Measurements from ENCODE around the gene ITIH3. TPM values are rescaled to one million over a fixed set of nuclear protein-coding genes. Genes with fewer than 3 reads are reported as not detected.

The ITIH3 gene
- polyA plus RNA-seq, 2 donors = 0.88 to 1.1 TPM

DNA sequence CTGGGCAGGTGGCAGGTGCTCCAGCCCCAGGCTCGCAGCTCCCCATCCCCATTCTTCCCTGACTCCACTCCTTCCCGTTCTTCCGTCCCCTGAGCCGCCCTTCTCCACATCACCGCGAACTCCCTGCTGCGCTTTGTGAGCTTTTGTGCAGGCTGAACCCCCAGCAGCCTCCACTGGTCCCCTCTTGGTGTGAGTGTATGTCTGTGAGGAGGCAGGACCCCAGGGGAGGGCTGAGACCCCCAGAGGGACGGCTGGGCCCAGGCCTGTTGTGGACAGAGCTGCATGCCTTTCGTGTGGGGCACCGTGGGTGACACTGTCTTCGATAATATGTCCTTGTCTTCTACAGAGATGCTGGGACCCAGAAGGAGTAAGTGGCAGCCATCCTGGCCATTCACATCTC is 7.3 kb upstream of the ITIH3 start:
- Histone ChIP-seq H3K9me3 (ENCODE audit: control insufficient read depth in 2 of 2, insufficient read depth in 1 of 2, low read depth in 1 of 2, low read length in 1 of 2) (no peaks in the 10 kb centered on the region), H3K36me3 (ENCODE audit: control insufficient read depth in 2 of 2, insufficient read depth in 2 of 2, low read length in 1 of 2) (no peaks in the 10 kb centered on the region), H3K4me1 (ENCODE audit: control insufficient read depth in 2 of 2, insufficient read depth in 2 of 2, low read length in 1 of 2) (peaks cover 0 to 5% of the 10 kb centered on the region in 2 donors), H3K27me3 (ENCODE audit: control insufficient read depth in 1 of 2, insufficient read depth in 2 of 2, low read length in 2 of 2) (no peaks in the 10 kb centered on the region), H3K4me3 (ENCODE audit: low read depth in 1 of 2, low read length in 2 of 2) (no peak overlapping the region), H3K27ac (ENCODE audit: low read depth in 2 of 2, low read length in 1 of 2) (no peak overlapping the region)
- 84 to 87% methylated on average over 11 of the region's 11 CpGs for WGBS, 2 donors

DNA sequence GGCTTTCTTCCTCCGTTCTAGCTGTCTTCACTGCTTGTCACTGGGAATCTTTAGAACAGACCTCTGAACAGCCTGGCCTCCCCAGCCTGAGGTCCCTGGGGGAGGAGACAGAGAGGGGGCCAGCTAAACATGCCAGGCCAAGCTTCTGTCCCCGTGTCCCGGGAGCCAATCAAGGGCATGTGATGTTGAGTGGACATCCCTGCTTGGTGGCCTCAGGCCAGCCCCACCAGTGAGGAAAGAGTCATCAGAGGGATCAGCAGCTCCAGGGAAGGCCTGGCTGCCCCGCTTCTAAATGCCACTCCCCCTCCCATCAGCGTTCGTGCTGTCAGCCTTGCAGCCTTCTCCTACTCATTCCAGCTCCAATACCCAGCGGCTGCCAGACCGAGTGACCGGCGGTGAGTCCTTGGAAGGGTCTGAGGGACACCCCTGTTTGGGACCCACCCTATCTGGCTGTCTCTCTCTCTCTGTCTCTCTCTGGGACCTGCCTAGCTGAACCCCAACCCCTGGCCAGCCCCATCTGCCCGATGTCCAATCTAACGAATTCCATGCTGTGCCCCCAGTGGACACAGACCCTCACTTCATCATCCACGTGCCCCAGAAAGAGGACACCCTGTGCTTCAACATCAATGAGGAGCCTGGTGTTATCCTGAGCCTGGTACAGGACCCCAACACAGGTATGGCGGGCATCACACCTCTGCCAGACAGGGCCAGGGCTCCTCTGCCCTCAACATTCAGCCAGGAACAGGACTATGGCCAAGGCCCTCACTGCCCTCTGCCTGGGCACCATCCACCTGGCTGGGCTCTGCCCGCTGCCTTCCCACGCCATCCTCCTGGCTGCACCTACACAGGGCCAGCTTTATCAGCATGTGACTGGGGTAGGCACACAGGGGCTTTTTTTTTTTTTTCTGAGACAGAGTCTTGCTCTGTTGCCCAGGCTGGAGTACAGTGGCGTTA is 6.6 kb upstream of the ITIH3 start:
- H3K27me3 ChIP-seq (ENCODE audit: control insufficient read depth in 1 of 2, insufficient read depth in 2 of 2, low read length in 2 of 2) = no peaks in the 10 kb centered on the region
- H3K4me3 ChIP-seq (ENCODE audit: low read depth in 1 of 2, low read length in 2 of 2) = no peak overlapping the region
- H3K4me1 ChIP-seq (ENCODE audit: control insufficient read depth in 2 of 2, insufficient read depth in 2 of 2, low read length in 1 of 2) = peaks cover 0 to 5% of the 10 kb centered on the region in 2 donors
- 75% methylated on average over 17 of the region's 17 CpGs for WGBS, 2 donors
- H3K27ac ChIP-seq (ENCODE audit: low read depth in 2 of 2, low read length in 1 of 2) = no peak overlapping the region
- no peaks in the 10 kb centered on the region for H3K36me3 ChIP-seq (ENCODE audit: control insufficient read depth in 2 of 2, insufficient read depth in 2 of 2, low read length in 1 of 2)
- H3K9me3 ChIP-seq (ENCODE audit: control insufficient read depth in 2 of 2, insufficient read depth in 1 of 2, low read depth in 1 of 2, low read length in 1 of 2) = no peaks in the 10 kb centered on the region

DNA sequence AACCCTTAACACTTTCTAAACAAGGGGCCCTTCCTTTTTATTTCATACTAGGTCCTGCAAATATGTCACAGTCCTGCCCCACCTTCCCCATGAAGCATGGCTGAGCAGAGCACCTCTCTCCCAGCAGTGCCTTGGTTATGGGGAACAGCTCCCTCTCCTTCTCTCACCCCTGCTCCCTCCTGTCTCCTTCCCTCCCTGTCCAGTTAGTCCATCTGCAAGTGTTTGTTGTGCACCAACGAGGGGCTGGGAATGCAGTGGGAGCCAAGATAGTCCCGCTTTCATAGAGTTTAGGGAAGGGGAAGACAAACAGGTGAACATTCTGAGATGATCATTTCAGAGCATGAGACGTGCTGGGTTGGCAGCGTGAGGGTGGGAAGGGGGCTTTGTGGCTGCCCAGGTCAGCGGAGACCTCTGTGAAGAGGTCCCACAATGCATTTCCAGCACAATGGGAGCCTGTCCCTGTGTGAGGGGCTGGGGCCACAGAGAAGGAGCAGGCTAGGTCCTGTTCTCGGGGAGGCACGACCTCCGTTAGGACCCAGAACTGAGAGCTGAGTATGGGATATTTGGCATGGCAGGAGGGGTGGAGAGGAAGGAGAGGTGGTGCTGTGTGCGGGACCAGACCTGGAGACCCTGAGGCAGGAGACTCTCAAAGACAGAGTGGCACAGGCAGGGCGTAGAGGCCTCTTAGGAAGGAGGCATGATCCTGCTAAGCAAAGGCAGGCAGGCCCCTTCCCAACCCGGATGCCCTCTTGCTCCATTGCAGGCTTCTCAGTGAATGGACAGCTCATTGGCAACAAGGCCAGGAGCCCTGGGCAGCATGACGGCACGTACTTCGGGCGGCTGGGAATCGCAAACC is 5.5 kb upstream of the ITIH3 start:
- Histone ChIP-seq H3K27ac (ENCODE audit: low read depth in 2 of 2, low read length in 1 of 2) (no peak overlapping the region), H3K4me1 (ENCODE audit: control insufficient read depth in 2 of 2, insufficient read depth in 2 of 2, low read length in 1 of 2) (peaks cover 0 to 5% of the 10 kb centered on the region in 2 donors), H3K9me3 (ENCODE audit: control insufficient read depth in 2 of 2, insufficient read depth in 1 of 2, low read depth in 1 of 2, low read length in 1 of 2) (no peaks in the 10 kb centered on the region), H3K36me3 (ENCODE audit: control insufficient read depth in 2 of 2, insufficient read depth in 2 of 2, low read length in 1 of 2) (no peaks in the 10 kb centered on the region), H3K4me3 (ENCODE audit: low read depth in 1 of 2, low read length in 2 of 2) (no peak overlapping the region), H3K27me3 (ENCODE audit: control insufficient read depth in 1 of 2, insufficient read depth in 2 of 2, low read length in 2 of 2) (no peaks in the 10 kb centered on the region)
- 81 to 82% methylated on average over 16 of the region's 16 CpGs for WGBS, 2 donors

DNA sequence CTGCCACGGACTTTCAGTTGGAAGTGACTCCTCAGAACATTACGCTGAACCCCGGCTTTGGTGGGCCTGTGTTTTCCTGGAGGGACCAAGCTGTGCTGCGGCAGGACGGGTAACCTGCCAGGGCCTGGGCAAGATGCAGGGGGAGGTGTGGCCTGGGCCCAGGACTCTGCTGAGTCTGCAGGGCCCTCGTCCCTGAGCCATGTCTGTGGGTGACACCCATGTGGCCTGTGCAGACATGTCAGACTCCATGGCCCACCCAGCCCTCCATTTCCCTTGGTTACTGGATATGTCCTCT is 4.9 kb upstream of the ITIH3 start:
- Histone ChIP-seq H3K4me1 (ENCODE audit: control insufficient read depth in 2 of 2, insufficient read depth in 2 of 2, low read length in 1 of 2) (peaks cover 0 to 5% of the 10 kb centered on the region in 2 donors), H3K36me3 (ENCODE audit: control insufficient read depth in 2 of 2, insufficient read depth in 2 of 2, low read length in 1 of 2) (no peaks in the 10 kb centered on the region), H3K4me3 (ENCODE audit: low read depth in 1 of 2, low read length in 2 of 2) (no peak overlapping the region), H3K27ac (ENCODE audit: low read depth in 2 of 2, low read length in 1 of 2) (no peak overlapping the region), H3K27me3 (ENCODE audit: control insufficient read depth in 1 of 2, insufficient read depth in 2 of 2, low read length in 2 of 2) (no peaks in the 10 kb centered on the region), H3K9me3 (ENCODE audit: control insufficient read depth in 2 of 2, insufficient read depth in 1 of 2, low read depth in 1 of 2, low read length in 1 of 2) (no peaks in the 10 kb centered on the region)
- WGBS, 2 donors = 66 to 84% methylated on average over 6 of the region's 6 CpGs

DNA sequence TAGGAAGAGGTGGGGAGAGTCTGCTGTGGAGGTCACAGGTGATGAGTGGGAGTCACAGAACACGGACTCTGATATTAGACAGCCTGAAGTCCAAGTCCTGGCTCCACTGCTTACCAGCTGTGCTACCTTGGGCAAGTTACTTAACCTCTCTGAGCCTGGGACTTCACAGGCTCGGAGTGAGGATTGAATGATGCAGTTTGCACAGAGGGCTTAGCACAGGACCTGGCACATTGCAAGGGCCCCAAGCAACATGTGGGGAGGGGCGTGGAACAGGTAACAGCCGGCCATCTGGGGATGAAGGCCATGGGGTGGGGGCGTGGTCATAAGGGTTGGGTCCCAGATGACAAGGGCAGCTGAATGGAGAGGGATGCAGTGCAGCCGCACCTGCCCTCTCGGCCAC is 4.3 kb upstream of the ITIH3 start:
- H3K9me3 ChIP-seq (ENCODE audit: control insufficient read depth in 2 of 2, insufficient read depth in 1 of 2, low read depth in 1 of 2, low read length in 1 of 2) = no peaks in the 10 kb centered on the region
- peaks cover 0 to 5% of the 10 kb centered on the region in 2 donors for H3K4me1 ChIP-seq (ENCODE audit: control insufficient read depth in 2 of 2, insufficient read depth in 2 of 2, low read length in 1 of 2)
- no peak overlapping the region for H3K4me3 ChIP-seq (ENCODE audit: low read depth in 1 of 2, low read length in 2 of 2)
- no peak overlapping the region for H3K27ac ChIP-seq (ENCODE audit: low read depth in 2 of 2, low read length in 1 of 2)
- 70 to 85% methylated on average over 7 of the region's 7 CpGs for WGBS, 2 donors
- no peaks in the 10 kb centered on the region for H3K36me3 ChIP-seq (ENCODE audit: control insufficient read depth in 2 of 2, insufficient read depth in 2 of 2, low read length in 1 of 2)
- no peaks in the 10 kb centered on the region for H3K27me3 ChIP-seq (ENCODE audit: control insufficient read depth in 1 of 2, insufficient read depth in 2 of 2, low read length in 2 of 2)

DNA sequence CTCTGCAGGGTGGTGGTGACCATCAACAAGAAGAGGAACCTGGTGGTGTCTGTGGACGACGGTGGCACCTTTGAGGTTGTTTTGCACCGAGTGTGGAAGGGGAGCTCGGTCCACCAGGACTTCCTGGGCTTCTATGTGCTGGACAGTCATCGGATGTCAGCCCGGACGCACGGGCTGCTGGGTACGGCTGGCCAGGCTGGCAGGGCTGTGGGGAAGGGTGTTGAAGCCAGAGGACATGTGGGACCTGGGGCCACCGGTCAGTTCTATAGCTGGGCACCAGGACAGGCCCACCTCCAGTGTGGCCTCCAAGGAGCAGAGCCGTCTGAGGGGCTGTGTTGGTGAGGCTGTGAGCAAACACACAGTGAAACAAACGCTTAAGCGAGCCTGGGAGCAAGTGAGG is 3.9 kb upstream of the ITIH3 start:
- H3K36me3 ChIP-seq (ENCODE audit: control insufficient read depth in 2 of 2, insufficient read depth in 2 of 2, low read length in 1 of 2) = no peaks in the 10 kb centered on the region
- WGBS, 2 donors = 88% methylated on average over 13 of the region's 13 CpGs
- no peak overlapping the region for H3K4me3 ChIP-seq (ENCODE audit: low read depth in 1 of 2, low read length in 2 of 2)
- H3K4me1 ChIP-seq (ENCODE audit: control insufficient read depth in 2 of 2, insufficient read depth in 2 of 2, low read length in 1 of 2) = peaks cover 0 to 5% of the 10 kb centered on the region in 2 donors
- H3K9me3 ChIP-seq (ENCODE audit: control insufficient read depth in 2 of 2, insufficient read depth in 1 of 2, low read depth in 1 of 2, low read length in 1 of 2) = no peaks in the 10 kb centered on the region
- no peaks in the 10 kb centered on the region for H3K27me3 ChIP-seq (ENCODE audit: control insufficient read depth in 1 of 2, insufficient read depth in 2 of 2, low read length in 2 of 2)
- no peak overlapping the region for H3K27ac ChIP-seq (ENCODE audit: low read depth in 2 of 2, low read length in 1 of 2)

DNA sequence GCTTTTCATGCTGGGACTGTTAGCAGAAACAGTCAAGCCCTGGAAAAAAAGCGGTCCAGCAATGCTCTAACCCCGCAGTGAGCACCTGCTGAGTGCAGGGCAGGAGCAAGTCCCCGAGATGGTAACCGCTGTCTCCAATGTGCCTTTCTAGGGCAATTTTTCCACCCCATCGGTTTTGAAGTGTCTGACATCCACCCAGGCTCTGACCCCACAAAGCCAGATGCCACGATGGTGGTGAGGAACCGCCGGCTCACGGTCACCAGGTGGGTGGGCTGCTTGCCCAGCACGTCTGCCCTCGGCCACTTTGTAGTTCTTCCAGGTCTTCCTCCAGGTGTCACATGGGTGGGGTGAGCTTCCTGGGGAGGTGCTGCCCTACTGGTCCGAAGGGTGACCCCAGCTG is 3.2 kb upstream of the ITIH3 start:
- Histone ChIP-seq H3K4me1 (ENCODE audit: control insufficient read depth in 2 of 2, insufficient read depth in 2 of 2, low read length in 1 of 2) (peaks cover 0 to 5% of the 10 kb centered on the region in 2 donors), H3K27ac (ENCODE audit: low read depth in 2 of 2, low read length in 1 of 2) (no peak overlapping the region), H3K9me3 (ENCODE audit: control insufficient read depth in 2 of 2, insufficient read depth in 1 of 2, low read depth in 1 of 2, low read length in 1 of 2) (no peaks in the 10 kb centered on the region), H3K27me3 (ENCODE audit: control insufficient read depth in 1 of 2, insufficient read depth in 2 of 2, low read length in 2 of 2) (no peaks in the 10 kb centered on the region), H3K36me3 (ENCODE audit: control insufficient read depth in 2 of 2, insufficient read depth in 2 of 2, low read length in 1 of 2) (no peaks in the 10 kb centered on the region), H3K4me3 (ENCODE audit: low read depth in 1 of 2, low read length in 2 of 2) (no peak overlapping the region)
- 82 to 83% methylated on average over 12 of the region's 12 CpGs for WGBS, 2 donors

DNA sequence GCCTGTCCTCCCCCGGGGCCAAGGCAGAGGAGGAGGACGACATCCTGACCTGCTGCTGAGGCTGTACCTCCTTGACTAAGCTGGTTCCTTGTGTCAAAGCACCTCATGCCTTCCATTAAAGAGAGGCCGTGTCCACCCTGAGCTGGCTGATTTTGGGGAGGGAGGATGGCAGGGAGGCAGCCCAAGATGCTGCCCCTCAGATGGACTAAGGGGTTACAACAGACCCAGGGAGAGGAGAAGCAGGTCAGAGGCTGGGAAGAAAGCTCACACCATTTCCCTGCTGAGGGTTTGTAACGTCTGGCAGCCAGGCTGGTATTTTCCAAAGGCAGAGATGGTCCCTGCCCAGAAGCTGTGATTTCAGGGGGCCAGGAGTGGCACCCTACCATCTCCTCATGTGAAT is 2.7 kb upstream of the ITIH3 start:
- Histone ChIP-seq H3K9me3 (ENCODE audit: control insufficient read depth in 2 of 2, insufficient read depth in 1 of 2, low read depth in 1 of 2, low read length in 1 of 2) (no peaks in the 10 kb centered on the region), H3K27me3 (ENCODE audit: control insufficient read depth in 1 of 2, insufficient read depth in 2 of 2, low read length in 2 of 2) (no peaks in the 10 kb centered on the region), H3K27ac (ENCODE audit: low read depth in 2 of 2, low read length in 1 of 2) (no peak overlapping the region), H3K4me1 (ENCODE audit: control insufficient read depth in 2 of 2, insufficient read depth in 2 of 2, low read length in 1 of 2) (peaks cover 0 to 5% of the 10 kb centered on the region in 2 donors), H3K36me3 (ENCODE audit: control insufficient read depth in 2 of 2, insufficient read depth in 2 of 2, low read length in 1 of 2) (no peaks in the 10 kb centered on the region), H3K4me3 (ENCODE audit: low read depth in 1 of 2, low read length in 2 of 2) (no peak overlapping the region)
- WGBS, 2 donors = 80 to 85% methylated on average over 4 of the region's 4 CpGs

DNA sequence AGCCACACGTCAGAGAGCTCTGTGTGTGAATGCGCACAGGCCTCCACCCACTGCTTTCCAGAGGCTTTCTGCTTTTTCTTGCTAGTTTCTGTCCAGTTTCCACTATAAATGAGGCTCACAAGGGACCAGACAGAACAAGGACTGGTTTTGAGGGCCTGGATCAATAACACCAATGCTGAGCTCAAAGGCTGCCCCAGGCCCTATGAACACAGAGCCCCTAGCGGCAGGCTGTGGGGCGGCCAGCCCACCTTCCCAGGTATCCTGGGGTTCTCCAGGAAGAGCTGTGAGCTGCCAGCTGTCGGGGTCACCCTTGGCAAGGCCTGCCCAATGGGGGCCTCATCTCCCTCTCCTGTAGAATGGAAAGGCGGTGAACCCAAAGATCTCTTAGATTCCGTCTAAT is 2.2 kb upstream of the ITIH3 start:
- Histone ChIP-seq H3K27me3 (ENCODE audit: control insufficient read depth in 1 of 2, insufficient read depth in 2 of 2, low read length in 2 of 2) (no peaks in the 10 kb centered on the region), H3K4me1 (ENCODE audit: control insufficient read depth in 2 of 2, insufficient read depth in 2 of 2, low read length in 1 of 2) (peaks cover 0 to 5% of the 10 kb centered on the region in 2 donors), H3K36me3 (ENCODE audit: control insufficient read depth in 2 of 2, insufficient read depth in 2 of 2, low read length in 1 of 2) (no peaks in the 10 kb centered on the region), H3K27ac (ENCODE audit: low read depth in 2 of 2, low read length in 1 of 2) (no peak overlapping the region), H3K4me3 (ENCODE audit: low read depth in 1 of 2, low read length in 2 of 2) (no peak overlapping the region), H3K9me3 (ENCODE audit: control insufficient read depth in 2 of 2, insufficient read depth in 1 of 2, low read depth in 1 of 2, low read length in 1 of 2) (no peaks in the 10 kb centered on the region)
- 84 to 88% methylated on average over 7 of the region's 7 CpGs for WGBS, 2 donors

All from esophagus (tissue), 2 donors.